Peyer's patch (tissue), 4 donors: ENCODE results near the gene SF3B5.
"Not testable (repeated sequence)": the region's sequence is repeated elsewhere in the genome, so short reads cannot be mapped to it uniquely, and the experiment has no call there.

Experiments
- POLR2A ChIP-seq, 2 donors: fragments of 450-650 bp; IDR thresholded peaks; one replicate each; pipeline ENCODE4 v1.5.1; 2017; ENCODE audit warnings: antibody characterized with exemption in 2 of 2, mild to moderate bottlenecking in 2 of 2, moderate library complexity in 2 of 2
- TF ChIP-seq, protein P1 (sequence below), 6 experiments: fragments of 450-650 bp in 4 of 6; fragments of 200-600 bp in 2 of 6; sonication (generic) in 1 of 6; IDR thresholded peaks; one replicate each; pipeline ENCODE4 v1.5.1; 2017 to 2019; ENCODE audit warnings: antibody characterized with exemption in 6 of 6, mild to moderate bottlenecking in 3 of 6, moderate library complexity in 1 of 6

DNA sequence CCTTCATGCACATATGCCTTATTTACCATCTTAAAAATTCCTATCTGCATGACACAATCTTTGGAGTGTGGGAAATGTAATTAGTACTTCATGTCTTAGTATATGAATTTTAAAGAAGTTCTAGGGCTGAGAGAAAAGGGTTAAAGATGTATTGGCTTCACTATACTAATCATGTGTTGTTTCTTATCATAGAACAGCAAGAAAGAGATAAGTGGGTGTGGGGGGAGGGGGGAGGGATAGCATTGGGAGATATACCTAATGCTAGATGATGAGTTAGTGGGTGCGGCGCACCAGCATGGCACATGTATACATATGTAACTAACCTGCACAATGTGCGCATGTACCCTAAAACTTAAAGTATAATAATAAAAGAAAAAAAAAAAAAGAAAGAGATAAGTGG, 13.0 kb downstream of the SF3B5 start:
- TF ChIP-seq, protein P1, sequence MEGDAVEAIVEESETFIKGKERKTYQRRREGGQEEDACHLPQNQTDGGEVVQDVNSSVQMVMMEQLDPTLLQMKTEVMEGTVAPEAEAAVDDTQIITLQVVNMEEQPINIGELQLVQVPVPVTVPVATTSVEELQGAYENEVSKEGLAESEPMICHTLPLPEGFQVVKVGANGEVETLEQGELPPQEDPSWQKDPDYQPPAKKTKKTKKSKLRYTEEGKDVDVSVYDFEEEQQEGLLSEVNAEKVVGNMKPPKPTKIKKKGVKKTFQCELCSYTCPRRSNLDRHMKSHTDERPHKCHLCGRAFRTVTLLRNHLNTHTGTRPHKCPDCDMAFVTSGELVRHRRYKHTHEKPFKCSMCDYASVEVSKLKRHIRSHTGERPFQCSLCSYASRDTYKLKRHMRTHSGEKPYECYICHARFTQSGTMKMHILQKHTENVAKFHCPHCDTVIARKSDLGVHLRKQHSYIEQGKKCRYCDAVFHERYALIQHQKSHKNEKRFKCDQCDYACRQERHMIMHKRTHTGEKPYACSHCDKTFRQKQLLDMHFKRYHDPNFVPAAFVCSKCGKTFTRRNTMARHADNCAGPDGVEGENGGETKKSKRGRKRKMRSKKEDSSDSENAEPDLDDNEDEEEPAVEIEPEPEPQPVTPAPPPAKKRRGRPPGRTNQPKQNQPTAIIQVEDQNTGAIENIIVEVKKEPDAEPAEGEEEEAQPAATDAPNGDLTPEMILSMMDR (IDR thresholded peaks at IDR 0.05), result not testable (repeated sequence)
- TF ChIP-seq POLR2A (IDR thresholded peaks at IDR 0.05), result not testable (repeated sequence)
